HL-60 (cell line): ENCODE data around the gene APOA4.

Source experiments
- GABPA ChIP-seq: IDR thresholded peaks from 2 replicates; pipeline ENCODE4 v1.6.1; 2012; ENCODE audit warnings: low read depth
- POLR2AphosphoS5 ChIP-seq: IDR thresholded peaks from 2 replicates; pipeline ENCODE4 v1.6.1; 2012; ENCODE audit warnings: low read depth
- TF ChIP-seq, protein P1 (sequence below): IDR thresholded peaks from one replicate; pipeline ENCODE4 v1.5.1; 2011; ENCODE audit warnings: low read length, control low read depth, inconsistent platforms; ENCODE audit not compliant: insufficient read depth

DNA sequence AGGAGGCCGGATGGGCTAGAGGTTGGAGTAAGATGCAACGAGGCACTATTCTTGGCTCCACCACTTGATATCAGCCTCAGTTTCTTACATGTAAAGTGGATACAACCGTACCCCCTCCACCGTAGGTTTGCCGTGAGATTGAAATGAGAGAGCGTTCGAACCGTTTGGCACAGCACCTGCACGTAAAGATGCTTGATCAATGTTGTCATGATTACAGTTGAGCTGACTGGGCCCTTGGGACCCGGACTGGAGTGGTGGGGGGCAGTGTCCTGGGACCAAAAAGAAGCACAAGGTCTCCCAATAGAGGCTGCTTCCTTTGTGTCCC lies 10.3 kb upstream of the APOA4 start:
- TF ChIP-seq, protein P1, sequence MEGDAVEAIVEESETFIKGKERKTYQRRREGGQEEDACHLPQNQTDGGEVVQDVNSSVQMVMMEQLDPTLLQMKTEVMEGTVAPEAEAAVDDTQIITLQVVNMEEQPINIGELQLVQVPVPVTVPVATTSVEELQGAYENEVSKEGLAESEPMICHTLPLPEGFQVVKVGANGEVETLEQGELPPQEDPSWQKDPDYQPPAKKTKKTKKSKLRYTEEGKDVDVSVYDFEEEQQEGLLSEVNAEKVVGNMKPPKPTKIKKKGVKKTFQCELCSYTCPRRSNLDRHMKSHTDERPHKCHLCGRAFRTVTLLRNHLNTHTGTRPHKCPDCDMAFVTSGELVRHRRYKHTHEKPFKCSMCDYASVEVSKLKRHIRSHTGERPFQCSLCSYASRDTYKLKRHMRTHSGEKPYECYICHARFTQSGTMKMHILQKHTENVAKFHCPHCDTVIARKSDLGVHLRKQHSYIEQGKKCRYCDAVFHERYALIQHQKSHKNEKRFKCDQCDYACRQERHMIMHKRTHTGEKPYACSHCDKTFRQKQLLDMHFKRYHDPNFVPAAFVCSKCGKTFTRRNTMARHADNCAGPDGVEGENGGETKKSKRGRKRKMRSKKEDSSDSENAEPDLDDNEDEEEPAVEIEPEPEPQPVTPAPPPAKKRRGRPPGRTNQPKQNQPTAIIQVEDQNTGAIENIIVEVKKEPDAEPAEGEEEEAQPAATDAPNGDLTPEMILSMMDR = no peak
- no peak for TF ChIP-seq POLR2AphosphoS5
- no peak for TF ChIP-seq GABPA
